Small intestine (tissue), 7 donors: ENCODE data around the gene SH3GL1. TPM values are rescaled to one million over a fixed set of nuclear protein-coding genes. Genes with fewer than 3 reads are reported as not detected.

Experiments
- DNase-seq, 2 donors: peaks; one replicate each; pipeline versions ENCODE4 v3.0.0 to v3.0.0-alpha.2; 2013
- FAIRE-seq: peaks from 2 replicates; lab custom pipeline; 2012; peaks lifted over from hg19 to GRCh38; lab: Jason Lieb, UNC
- H3K27ac ChIP-seq, 3 donors: one replicate each; pipeline ENCODE4 v1.5.1; 2013; ENCODE audit warnings: low read length in 2 of 3, mild to moderate bottlenecking in 2 of 3, control low read depth in 1 of 3, inconsistent platforms in 1 of 3, low read depth in 1 of 3, moderate library complexity in 1 of 3
- H3K27me3 ChIP-seq, 3 donors: one replicate each; pipeline ENCODE4 v1.6.1; 2013; ENCODE audit warnings: low read length in 3 of 3, inconsistent platforms in 1 of 3; ENCODE audit not compliant: control insufficient read depth in 3 of 3, insufficient read depth in 3 of 3
- H3K36me3 ChIP-seq, 3 donors: one replicate each; pipeline ENCODE4 v1.6.1; 2013; ENCODE audit warnings: low read length in 3 of 3, inconsistent platforms in 1 of 3, low read depth in 1 of 3, mild to moderate bottlenecking in 1 of 3, moderate library complexity in 1 of 3; ENCODE audit not compliant: control insufficient read depth in 3 of 3, insufficient read depth in 2 of 3
- H3K4me1 ChIP-seq, 3 donors: one replicate each; pipeline ENCODE4 v1.6.1; 2013; ENCODE audit warnings: low read length in 2 of 3, inconsistent platforms in 1 of 3, low read depth in 1 of 3, mild to moderate bottlenecking in 1 of 3, moderate library complexity in 1 of 3; ENCODE audit not compliant: control insufficient read depth in 3 of 3, insufficient read depth in 2 of 3
- H3K4me3 ChIP-seq, 3 donors: one replicate each; pipeline ENCODE4 v1.5.1; 2013; ENCODE audit warnings: low read length in 3 of 3, control low read depth in 1 of 3, inconsistent platforms in 1 of 3, low read depth in 1 of 3, mild to moderate bottlenecking in 1 of 3, moderate library complexity in 1 of 3
- H3K9me3 ChIP-seq, 2 donors: one replicate each; pipeline ENCODE4 v1.6.1; 2013; ENCODE audit warnings: low read depth in 1 of 2, low read length in 1 of 2; ENCODE audit not compliant: control insufficient read depth in 2 of 2, insufficient read depth in 1 of 2
- WGBS, 3 donors: extraction: QIAGEN DNeasy Blood & Tissue Kit; methylation state at CpG; one replicate each; pipeline ENCODE4 v1.1.7; 2013; 5-methylcytosine and 5-hydroxymethylcytosine counted together
- polyA plus RNA-seq, 4 donors: library from polyadenylated mRNA; stranded (reverse) in 3 of 4; unstranded in 1 of 4; fragments of 200-250 nt in 3 of 4; fragments of 120-200 nt in 1 of 4; gene quantifications; one replicate each; pipeline versions ENCODE4 v1.2.1 to v1.2.3, GENCODE V29; 2013
- donor health status: healthy with polysubstance abuse.
- donor health status: control.
- donor health status: control.
- donor health status: Bipolar disorder and iron deficiency.
- donor health status: healthy.

SH3GL1 gene
- polyA plus RNA-seq, 4 donors: 64.9 to 132 (median 104) TPM

DNA sequence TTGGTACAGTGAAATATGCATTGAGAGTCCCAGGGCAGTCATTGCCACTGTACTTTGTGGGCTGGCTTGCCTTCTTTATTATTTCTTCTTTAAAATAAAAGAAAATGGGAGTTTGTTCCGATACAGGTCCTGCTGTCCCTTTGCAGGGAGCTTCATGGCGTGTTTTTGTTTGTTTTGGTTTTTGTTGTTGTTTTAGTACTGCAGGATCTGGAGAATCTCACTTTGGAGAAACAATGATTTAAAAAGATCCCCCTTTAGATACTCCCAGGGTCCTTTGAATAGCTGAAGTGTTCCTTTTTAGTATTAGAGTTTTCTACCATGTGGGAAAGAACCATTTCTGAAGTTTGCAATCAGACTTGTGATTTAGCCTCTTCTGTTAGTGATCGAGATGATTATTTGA, 13.2 kb upstream of the SH3GL1 start:
- Histone ChIP-seq H3K4me1 (peaks cover 4 to 9% (median 5%) of the 10 kb centered on the region in 3 donors), H3K9me3 (no peaks in the 10 kb centered on the region), H3K27ac (no peak overlapping the region), H3K27me3 (no peaks in the 10 kb centered on the region), H3K4me3 (no peak overlapping the region), H3K36me3 (peaks cover 3 to 45% (median 4%) of the 10 kb centered on the region in 3 donors)
- FAIRE-seq (no peak), DNase-seq (no peak)
- WGBS, 3 donors: 93 to 98% (median 98%) methylated on average over 3 of the region's 3 CpGs

DNA sequence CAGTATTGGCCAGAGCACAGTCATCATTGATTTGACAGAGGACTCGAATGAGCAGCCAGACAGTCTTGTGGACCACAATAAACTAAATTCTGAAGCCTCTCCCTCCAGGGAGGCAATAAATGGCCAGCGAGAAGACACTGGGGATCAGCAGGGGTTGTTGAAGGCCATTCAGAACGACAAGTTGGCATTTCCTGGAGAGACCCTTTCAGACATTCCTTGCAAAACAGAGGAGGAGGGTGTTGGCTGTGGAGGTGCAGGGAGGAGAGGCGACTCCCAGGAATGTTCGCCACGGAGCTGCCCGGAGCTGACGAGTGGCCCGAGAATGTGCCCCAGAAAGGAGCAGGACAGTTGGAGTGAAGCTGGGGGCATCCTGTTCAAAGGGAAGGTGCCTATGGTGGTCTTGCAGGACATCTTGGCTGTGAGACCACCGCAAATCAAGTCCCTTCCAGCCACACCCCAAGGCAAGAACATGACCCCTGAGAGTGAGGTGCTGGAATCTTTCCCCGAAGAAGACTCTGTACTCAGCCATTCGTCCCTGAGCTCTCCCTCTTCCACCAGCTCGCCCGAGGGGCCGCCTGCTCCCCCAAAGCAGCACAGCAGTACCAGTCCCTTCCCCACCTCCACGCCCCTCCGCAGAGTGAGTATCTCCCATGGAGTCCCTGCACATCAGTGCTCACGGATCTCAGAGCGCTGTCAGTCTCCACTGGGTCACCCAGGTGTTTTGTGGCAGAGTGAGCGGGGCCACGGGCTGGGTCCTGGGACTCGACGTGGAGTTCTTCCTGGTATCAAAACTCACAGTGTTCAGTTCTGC, 9.0 kb upstream of the SH3GL1 start:
- 92 to 94% (median 92%) methylated on average over 23 of the region's 23 CpGs for WGBS, 3 donors
- H3K4me1 ChIP-seq: no peaks in the 10 kb centered on the region
- FAIRE-seq (no peak), DNase-seq (no peak)
- H3K4me3 ChIP-seq: no peak overlapping the region
- peaks cover 3 to 39% (median 4%) of the 10 kb centered on the region in 3 donors for H3K36me3 ChIP-seq
- H3K27ac ChIP-seq: no peak overlapping the region
- H3K27me3 ChIP-seq: no peaks in the 10 kb centered on the region
- no peaks in the 10 kb centered on the region for H3K9me3 ChIP-seq

DNA sequence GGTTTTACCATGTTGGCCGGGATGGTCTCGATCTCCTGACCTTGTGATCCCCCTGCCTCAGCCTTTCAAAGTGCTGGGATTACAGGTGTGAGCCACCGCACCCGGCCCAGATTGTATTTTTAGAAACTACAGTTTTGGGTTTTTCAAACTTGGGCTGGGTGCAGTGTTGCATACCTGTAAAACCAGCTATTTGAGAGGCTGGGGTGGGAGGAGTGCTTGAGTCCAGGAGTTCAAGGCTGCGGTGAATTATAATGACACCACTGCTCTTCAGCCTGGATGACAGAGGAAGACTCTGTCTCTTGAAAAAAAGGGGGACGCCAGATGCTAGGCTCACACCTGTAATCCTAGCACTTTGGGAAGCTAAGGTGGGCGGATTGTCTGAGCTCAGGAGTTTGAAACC, 6.3 kb upstream of the SH3GL1 start:
- no peak overlapping the region for H3K27ac ChIP-seq
- 92 to 94% (median 93%) methylated on average over 7 of the region's 7 CpGs for WGBS, 3 donors
- no peaks in the 10 kb centered on the region for H3K9me3 ChIP-seq
- peaks cover 0 to 26% (median 3%) of the 10 kb centered on the region in 3 donors for H3K36me3 ChIP-seq
- H3K27me3 ChIP-seq: no peaks in the 10 kb centered on the region
- peaks cover 0 to 8% (median 0%) of the 10 kb centered on the region in 3 donors for H3K4me1 ChIP-seq
- H3K4me3 ChIP-seq: no peak overlapping the region
- no peak for DNase-seq
- FAIRE-seq: no peak

DNA sequence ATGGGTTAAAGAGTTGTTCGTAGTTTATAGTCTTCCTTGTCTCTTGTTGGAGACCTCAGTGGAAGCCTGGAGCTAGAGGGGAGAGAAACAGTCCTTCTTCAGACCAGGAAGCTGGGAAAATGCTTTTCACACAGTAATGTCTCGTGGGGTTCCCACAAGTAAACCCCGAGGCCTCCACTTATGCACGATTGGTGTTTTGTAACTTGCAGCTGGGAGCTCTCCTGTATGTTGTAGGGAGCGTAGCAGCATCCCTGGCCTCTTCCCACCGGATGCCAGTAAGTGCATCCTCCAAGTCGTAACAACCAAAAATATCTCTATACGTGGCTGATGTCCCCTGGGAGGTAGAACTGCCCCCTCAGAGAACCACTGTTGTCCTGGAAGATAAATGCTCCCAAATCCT, 5.6 kb upstream of the SH3GL1 start:
- WGBS, 3 donors: 79 to 93% (median 90%) methylated on average over 8 of the region's 8 CpGs
- no peak overlapping the region for H3K4me3 ChIP-seq
- H3K27ac ChIP-seq: no peak overlapping the region
- FAIRE-seq (no peak), DNase-seq (no peak)
- H3K36me3 ChIP-seq: peaks cover 0 to 20% (median 3%) of the 10 kb centered on the region in 3 donors
- peaks cover 0 to 13% (median 0%) of the 10 kb centered on the region in 3 donors for H3K4me1 ChIP-seq
- no peaks in the 10 kb centered on the region for H3K9me3 ChIP-seq
- no peaks in the 10 kb centered on the region for H3K27me3 ChIP-seq

DNA sequence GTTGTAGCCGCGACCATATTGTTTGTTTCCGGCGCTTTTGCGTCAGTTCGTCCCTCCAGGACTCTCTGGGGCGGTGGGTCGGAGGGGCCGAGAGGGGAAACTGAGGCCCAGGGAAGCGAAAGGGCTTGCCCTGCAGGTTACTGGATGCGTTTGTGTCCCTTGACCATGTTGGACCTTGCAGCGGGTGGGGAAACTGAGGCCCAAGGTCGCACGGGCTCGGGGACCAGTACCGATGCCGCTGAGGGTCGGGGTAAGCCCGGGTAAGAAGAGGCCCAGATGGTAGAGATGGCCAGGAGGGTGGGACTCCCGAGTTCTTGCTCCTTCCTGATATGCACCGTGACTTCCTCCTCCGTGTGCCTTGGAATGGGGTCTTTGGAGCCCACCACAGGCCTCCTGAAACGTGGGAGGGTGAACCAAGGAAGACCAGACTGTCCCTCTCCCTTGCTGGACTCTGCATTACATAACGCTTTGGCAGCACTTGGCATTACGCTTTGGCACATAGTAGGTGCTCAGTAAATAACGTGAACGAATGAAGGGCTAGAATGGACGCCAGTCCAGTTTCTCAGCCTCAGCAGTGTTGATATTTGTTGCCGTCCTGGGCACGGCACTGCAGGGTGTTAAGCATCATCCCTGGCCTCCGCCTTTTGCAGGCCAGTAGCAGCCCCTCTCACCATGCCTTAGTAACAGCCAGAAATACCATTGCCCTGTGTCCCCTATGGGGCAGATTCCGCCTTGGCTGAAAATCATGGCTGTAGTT, 2.8 kb upstream of the SH3GL1 start:
- no peaks in the 10 kb centered on the region for H3K27me3 ChIP-seq
- no peak for FAIRE-seq
- H3K4me3 ChIP-seq: peak overlapping the region; percentile 67 to 97 (median 85)
- H3K36me3 ChIP-seq: peaks cover 0 to 9% (median 0%) of the 10 kb centered on the region in 3 donors
- no peaks in the 10 kb centered on the region for H3K9me3 ChIP-seq
- DNase-seq: no peak
- peak overlapping the region in 1 of 3 donors; percentile 59 for H3K27ac ChIP-seq
- 6 to 9% (median 7%) methylated on average over 32 of the region's 32 CpGs for WGBS, 3 donors
- peaks cover 0 to 22% (median 0%) of the 10 kb centered on the region in 3 donors for H3K4me1 ChIP-seq

DNA sequence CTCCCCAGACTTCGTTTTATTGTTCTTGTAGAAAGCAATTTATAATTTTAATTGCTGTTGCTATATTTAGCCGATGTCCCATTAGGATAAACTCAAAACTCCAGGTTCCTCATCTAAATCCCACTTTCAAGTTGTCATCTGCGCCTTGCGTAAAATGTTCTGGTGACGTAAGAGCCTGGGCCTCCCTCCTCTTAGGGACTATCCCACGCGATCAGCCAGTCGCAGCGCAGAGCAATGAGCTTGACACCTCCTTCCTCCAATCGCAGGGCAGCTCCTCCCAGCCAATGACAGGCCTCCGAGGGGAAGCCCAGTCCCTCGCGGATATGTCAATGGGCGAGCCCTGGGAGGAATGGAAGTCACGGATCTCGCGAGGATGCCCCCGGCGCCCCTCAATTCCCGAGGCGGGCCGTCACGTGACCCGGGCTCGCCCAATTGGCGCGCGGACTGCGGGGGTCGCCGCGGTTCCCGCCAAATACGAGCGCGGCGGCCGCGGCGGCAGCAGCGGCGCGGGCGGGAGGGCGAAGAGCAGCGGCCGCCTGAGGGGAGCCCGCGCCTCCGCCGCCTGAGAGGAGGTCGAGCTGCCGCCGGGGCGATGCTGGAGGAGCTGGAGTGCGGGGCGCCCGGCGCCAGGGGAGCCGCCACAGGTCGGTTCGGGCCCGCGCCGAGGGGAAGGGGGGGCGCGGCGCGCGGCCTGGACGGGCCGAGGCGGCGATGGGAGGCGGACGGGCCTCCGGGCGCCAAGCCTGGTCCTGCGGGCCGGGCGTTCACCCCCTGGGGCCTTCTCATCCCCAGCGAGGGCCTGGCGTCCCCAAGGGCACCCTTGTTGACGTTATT, 2.0 kb upstream of the SH3GL1 start, which contains the start of gene CHAF1A:
Gene CHAF1A (plus strand): TSS at position 470 of the 834 bp plus-strand sequence. CDS start 123 bp downstream, at position 593.
- Histone ChIP-seq H3K27ac (peak within 1 kb of the TSS; percentile 53 to 89 (median 82)), H3K4me1 (peaks cover 0 to 29% (median 0%) of the 10 kb centered on the region in 3 donors), H3K9me3 (no peaks in the 10 kb centered on the region), H3K4me3 (peak within 1 kb of the TSS; percentile 67 to 97 (median 85)), H3K27me3 (no peaks in the 10 kb centered on the region), H3K36me3 (peaks cover 0 to 17% (median 0%) of the 10 kb centered on the region in 3 donors)
- FAIRE-seq: no peak
- WGBS, 3 donors: 0 to 1% (median 0%) methylated on average over 50 to 84 of the region's 84 CpGs
- peak; percentile 100 for DNase-seq

DNA sequence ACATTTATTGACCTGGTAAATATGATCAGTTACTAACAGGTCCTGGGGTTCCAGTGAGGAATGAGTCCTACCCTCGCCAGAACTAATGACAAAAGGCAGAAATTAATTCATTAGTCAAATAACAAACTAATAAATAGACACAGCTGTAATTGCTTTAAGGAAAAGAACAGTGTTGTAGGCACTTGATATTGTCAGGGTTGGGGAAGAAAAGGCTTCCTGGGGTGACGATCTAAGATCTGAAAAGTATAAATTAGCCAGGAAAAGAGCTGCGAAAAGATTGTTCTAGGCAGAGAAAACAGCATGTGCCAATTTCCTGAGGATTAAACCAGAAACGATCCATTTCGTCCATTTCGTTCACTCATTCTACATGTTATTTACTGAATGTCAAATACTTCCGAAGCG, 1.4 kb upstream of the SH3GL1 start:
- Histone ChIP-seq H3K9me3 (no peaks in the 10 kb centered on the region), H3K4me3 (peak overlapping the region in 2 of 3 donors; percentile 21 to 33), H3K36me3 (peaks cover 0 to 22% (median 0%) of the 10 kb centered on the region in 3 donors), H3K27me3 (no peaks in the 10 kb centered on the region), H3K27ac (peak overlapping the region in 2 of 3 donors; percentile 82 to 89), H3K4me1 (peaks cover 0 to 35% (median 0%) of the 10 kb centered on the region in 3 donors)
- FAIRE-seq: no peak
- DNase-seq: no peak
- 0 to 1% (median 0%) methylated on average over 8 of the region's 8 CpGs for WGBS, 3 donors
